ENCODE measurements around the gene C6orf120.

GRCh38 chr6:169709293-169709692, 7.4 kb downstream of the C6orf120 start:
- no peak for TF ChIP-seq CTCF (IDR thresholded peaks at IDR 0.05)
- TF ChIP-seq POLR2A (IDR thresholded peaks at IDR 0.05), result no peak

Measured in lower leg skin (tissue), 3 donors.